Osteoblast (primary cell): ENCODE data around the gene DPYSL3. TPM values are rescaled to one million over a fixed set of nuclear protein-coding genes. Genes with fewer than 3 reads are reported as not detected.

Experiments
- DNase-seq: peaks from one replicate; pipeline ENCODE4 v3.0.0; 2011; ENCODE audit warnings: low spot score, mixed read lengths; ENCODE audit not compliant: insufficient read length; ENCODE audit errors: missing footprints
- H2AFZ ChIP-seq: 2 replicates; pipeline ENCODE4 v1.6.0; 2011; ENCODE audit warnings: mild to moderate bottlenecking, low read length
- H3K27ac ChIP-seq: 2 replicates; pipeline ENCODE4 v1.5.1; 2011; ENCODE audit warnings: mild to moderate bottlenecking, low read depth, low read length, moderate library complexity
- H3K27me3 ChIP-seq: 2 replicates; pipeline ENCODE4 v1.6.0; 2012; ENCODE audit warnings: mild to moderate bottlenecking, control low read depth, inconsistent platforms, low read length, moderate library complexity; ENCODE audit not compliant: insufficient read depth
- H3K36me3 ChIP-seq: 2 replicates; pipeline ENCODE4 v1.5.1; 2011; ENCODE audit warnings: mild to moderate bottlenecking, low read length, control low read depth, moderate library complexity; ENCODE audit not compliant: insufficient read depth
- H3K4me1 ChIP-seq: 2 replicates; pipeline ENCODE4 v1.5.1; 2011; ENCODE audit warnings: mild to moderate bottlenecking, low read length, control low read depth, moderate library complexity; ENCODE audit not compliant: insufficient read depth
- H3K4me2 ChIP-seq: 2 replicates; pipeline ENCODE4 v1.6.0; 2011; ENCODE audit warnings: mild to moderate bottlenecking, low read length; ENCODE audit not compliant: insufficient read depth
- H3K4me3 ChIP-seq: fragments of 200-600 bp; sonication (generic); 3 replicates; pipeline ENCODE4 v1.5.1; 2012; ENCODE audit warnings: mild to moderate bottlenecking, low read length, inconsistent platforms; ENCODE audit not compliant: insufficient read depth
- H3K79me2 ChIP-seq: 2 replicates; pipeline ENCODE4 v1.6.0; 2012; ENCODE audit warnings: mild to moderate bottlenecking, low read length, control low read depth, inconsistent platforms; ENCODE audit not compliant: insufficient read depth
- H3K9me3 ChIP-seq: 2 replicates; pipeline ENCODE4 v1.5.1; 2011; ENCODE audit warnings: low read depth, low read length, control low read depth
- H4K20me1 ChIP-seq: 2 replicates; pipeline ENCODE4 v1.6.0; 2012; ENCODE audit warnings: mild to moderate bottlenecking, low read length, control low read depth; ENCODE audit not compliant: insufficient read depth
- total RNA-seq: library from RNA; depleted of rRNA; stranded (reverse); fragments of >200 nt; gene quantifications from 2 replicates; pipeline ENCODE4 v1.2.3, GENCODE V29; 2012
- TF ChIP-seq, protein P1 (sequence below): IDR thresholded peaks from 2 replicates; pipeline ENCODE4 v1.5.1; 2011; ENCODE audit warnings: mild to moderate bottlenecking, low read depth, low read length, moderate library complexity; ENCODE audit errors: extremely low read depth

Gene DPYSL3
- total RNA-seq, 1 donor: 119 TPM

DNA sequence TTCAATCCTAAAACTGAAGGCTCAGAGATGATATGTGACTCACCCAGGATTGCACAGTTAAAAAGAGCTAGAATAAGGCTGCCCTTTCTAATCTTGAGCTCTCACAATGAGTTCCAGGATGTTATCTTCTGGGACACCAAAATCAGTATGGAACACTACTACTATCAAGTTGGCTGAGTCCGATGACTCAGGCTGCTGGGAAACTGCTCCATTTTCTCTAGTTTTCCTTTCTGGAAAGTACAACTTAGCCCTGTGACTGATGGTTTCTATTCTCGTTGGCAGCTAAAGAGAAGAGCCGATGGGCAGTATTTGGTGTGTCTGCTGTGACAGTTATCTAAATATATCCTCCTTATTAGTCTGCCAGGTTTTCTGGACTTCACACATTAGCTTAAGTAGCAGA, 37.9 kb upstream of the DPYSL3 start:
- Histone ChIP-seq H3K4me2 (peak overlapping the region; percentile 44), H4K20me1 (no peaks in the 10 kb centered on the region), H3K9me3 (no peaks in the 10 kb centered on the region), H3K36me3 (no peaks in the 10 kb centered on the region), H3K79me2 (no peaks in the 10 kb centered on the region), H3K27ac (no peak overlapping the region), H3K4me1 (no peaks in the 10 kb centered on the region), H2AFZ (peak overlapping the region; percentile 16), H3K4me3 (no peak overlapping the region), H3K27me3 (no peaks in the 10 kb centered on the region)
- TF ChIP-seq, protein P1, sequence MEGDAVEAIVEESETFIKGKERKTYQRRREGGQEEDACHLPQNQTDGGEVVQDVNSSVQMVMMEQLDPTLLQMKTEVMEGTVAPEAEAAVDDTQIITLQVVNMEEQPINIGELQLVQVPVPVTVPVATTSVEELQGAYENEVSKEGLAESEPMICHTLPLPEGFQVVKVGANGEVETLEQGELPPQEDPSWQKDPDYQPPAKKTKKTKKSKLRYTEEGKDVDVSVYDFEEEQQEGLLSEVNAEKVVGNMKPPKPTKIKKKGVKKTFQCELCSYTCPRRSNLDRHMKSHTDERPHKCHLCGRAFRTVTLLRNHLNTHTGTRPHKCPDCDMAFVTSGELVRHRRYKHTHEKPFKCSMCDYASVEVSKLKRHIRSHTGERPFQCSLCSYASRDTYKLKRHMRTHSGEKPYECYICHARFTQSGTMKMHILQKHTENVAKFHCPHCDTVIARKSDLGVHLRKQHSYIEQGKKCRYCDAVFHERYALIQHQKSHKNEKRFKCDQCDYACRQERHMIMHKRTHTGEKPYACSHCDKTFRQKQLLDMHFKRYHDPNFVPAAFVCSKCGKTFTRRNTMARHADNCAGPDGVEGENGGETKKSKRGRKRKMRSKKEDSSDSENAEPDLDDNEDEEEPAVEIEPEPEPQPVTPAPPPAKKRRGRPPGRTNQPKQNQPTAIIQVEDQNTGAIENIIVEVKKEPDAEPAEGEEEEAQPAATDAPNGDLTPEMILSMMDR: no peak
- peak; percentile 69 for DNase-seq

GRCh38 chr5:147544556-147544955, 34.7 kb upstream of the DPYSL3 start:
- Histone ChIP-seq H3K4me3 (no peak overlapping the region), H3K79me2 (no peaks in the 10 kb centered on the region), H3K4me2 (no peak overlapping the region), H3K27me3 (no peaks in the 10 kb centered on the region), H3K4me1 (peaks cover 7% of the 10 kb centered on the region), H2AFZ (no peak overlapping the region), H3K36me3 (no peaks in the 10 kb centered on the region), H3K9me3 (no peaks in the 10 kb centered on the region), H3K27ac (no peak overlapping the region), H4K20me1 (no peaks in the 10 kb centered on the region)
- no peak for DNase-seq
- TF ChIP-seq, protein P1: no peak

- peak overlapping the region; percentile 10 for H3K4me2 ChIP-seq
- H4K20me1 ChIP-seq: no peaks in the 10 kb centered on the region
- TF ChIP-seq, protein P1: no peak
- no peaks in the 10 kb centered on the region for H3K79me2 ChIP-seq
- H3K27me3 ChIP-seq: no peaks in the 10 kb centered on the region
- no peak overlapping the region for H3K27ac ChIP-seq
- peak; percentile 63 for DNase-seq
- no peak overlapping the region for H2AFZ ChIP-seq
- H3K4me1 ChIP-seq: peaks cover 50% of the 10 kb centered on the region
- no peaks in the 10 kb centered on the region for H3K36me3 ChIP-seq
- no peak overlapping the region for H3K4me3 ChIP-seq
- H3K9me3 ChIP-seq: no peaks in the 10 kb centered on the region
Measured at GRCh38 chr5:147539053-147539452, 29.2 kb upstream of the DPYSL3 start.

GRCh38 chr5:147538236-147538635, 28.4 kb upstream of the DPYSL3 start:
- no peaks in the 10 kb centered on the region for H3K27me3 ChIP-seq
- H3K4me3 ChIP-seq: no peak overlapping the region
- no peak overlapping the region for H3K4me2 ChIP-seq
- H3K36me3 ChIP-seq: no peaks in the 10 kb centered on the region
- DNase-seq: no peak
- H4K20me1 ChIP-seq: no peaks in the 10 kb centered on the region
- TF ChIP-seq, protein P1: no peak
- no peak overlapping the region for H3K27ac ChIP-seq
- H3K4me1 ChIP-seq: peaks cover 51% of the 10 kb centered on the region
- no peak overlapping the region for H2AFZ ChIP-seq
- no peaks in the 10 kb centered on the region for H3K79me2 ChIP-seq
- no peaks in the 10 kb centered on the region for H3K9me3 ChIP-seq
